GM12878 (cell line): ENCODE measurements around the gene CDH20. TPM values are rescaled to one million over a fixed set of nuclear protein-coding genes. Genes with fewer than 3 reads are reported as not detected.

ENCODE experiments used
- ATAC-seq: fragments of 200-7000 bp; cut with Tn5 transposase; 3 replicates; pipeline ENCODE4 v1.9.1; 2020; ENCODE audit warnings: mild to moderate bottlenecking, moderate library complexity
- BruUV-seq: library from RNA; stranded (reverse); fragments of 400-500 nt; replicated peaks from 2 replicates; lab custom pipeline; 2021; lab: Mats Ljungman, UMichigan
- CTCF ChIA-PET: fragments of 300-600 bp; sonication (Branson Sonifier 250); formaldehyde crosslinking; extraction: SDS; loops from one replicate; lab custom pipeline; 2021; ENCODE audit warnings: inconsistent platforms; lab: Yijun Ruan, JAX
- POLR2A ChIA-PET: fragments of 350-600 bp; formaldehyde crosslinking; extraction: SDS; loops from one replicate; lab custom pipeline; 2021; ENCODE audit warnings: inconsistent platforms; lab: Charles Lee
- RAD21 ChIA-PET: fragments of 300-600 bp; sonication (Branson Sonifier 250); formaldehyde crosslinking; loops from one replicate; lab custom pipeline; 2023; ENCODE audit warnings: antibody characterized with exemption; ENCODE audit not compliant: unreplicated experiment; lab: Charles Lee
- SMC1A ChIA-PET: fragments of 300-600 bp; sonication (Branson Sonifier 250); formaldehyde crosslinking; loops from one replicate; lab custom pipeline; 2023; ENCODE audit not compliant: unreplicated experiment, uncharacterized antibody; lab: Charles Lee
- DNase-seq: peaks from one replicate; pipeline ENCODE4 v3.0.0-alpha.2; 2011; ENCODE audit warnings: low read depth, low spot score
- FAIRE-seq: peaks from 3 replicates; lab custom pipeline; 2011; peaks lifted over from hg19 to GRCh38; lab: Jason Lieb, UNC
- H2AFZ ChIP-seq: 2 replicates; pipeline ENCODE4 v1.6.0; 2011; ENCODE audit warnings: low read depth, low read length, control low read depth; ENCODE audit not compliant: control insufficient read depth
- H3K27ac ChIP-seq: 2 replicates; pipeline ENCODE4 v1.5.1; 2011; ENCODE audit warnings: control low read depth; ENCODE audit not compliant: control insufficient read depth, insufficient read depth
- H3K27me3 ChIP-seq, 2 experiments: replicated peaks in 1 of 2; 2 replicates each; pipeline versions ENCODE4 v1.6.0 to v1.6.1; 2011; ENCODE audit warnings: low read length in 1 of 2; ENCODE audit not compliant: control insufficient read depth in 2 of 2, insufficient read depth in 2 of 2
- H3K36me3 ChIP-seq, 2 experiments: 2 replicates each; pipeline ENCODE4 v1.5.1; 2011; ENCODE audit warnings: low read length in 1 of 2; ENCODE audit not compliant: control insufficient read depth in 2 of 2, insufficient read depth in 2 of 2
- H3K4me1 ChIP-seq: 2 replicates; pipeline ENCODE4 v1.6.1; 2011; ENCODE audit warnings: mild to moderate bottlenecking, low read length, moderate library complexity, mixed read lengths; ENCODE audit not compliant: control insufficient read depth, insufficient read depth
- H3K4me2 ChIP-seq: 2 replicates; pipeline ENCODE4 v1.6.0; 2011; ENCODE audit warnings: control low read depth; ENCODE audit not compliant: control insufficient read depth, insufficient read depth
- H3K4me3 ChIP-seq: fragments of 200-600 bp; sonication (generic); 2 replicates; pipeline ENCODE4 v1.5.1; 2016
- H3K79me2 ChIP-seq: 2 replicates; pipeline ENCODE4 v1.6.0; 2011; ENCODE audit warnings: low read length; ENCODE audit not compliant: control insufficient read depth, insufficient read depth
- H3K9ac ChIP-seq: 2 replicates; pipeline ENCODE4 v1.8.0; 2011; ENCODE audit warnings: low read length, control low read depth, mixed read lengths; ENCODE audit not compliant: control insufficient read depth, insufficient read depth
- H3K9me3 ChIP-seq: replicated peaks from 3 replicates; pipeline ENCODE4 v1.5.1; 2011; ENCODE audit warnings: mild to moderate bottlenecking, low read length; ENCODE audit not compliant: control insufficient read depth, insufficient read depth
- H4K20me1 ChIP-seq: 2 replicates; pipeline ENCODE4 v1.6.0; 2011; ENCODE audit not compliant: control insufficient read depth, insufficient read depth
- ATF7 ChIP-seq: fragments of 450-650 bp; IDR thresholded peaks from 2 replicates; pipeline ENCODE4 v1.6.1; 2016; ENCODE audit warnings: low read depth, mild to moderate bottlenecking
- KAT2A ChIP-seq: conservative IDR thresholded peaks from 2 replicates; pipeline ENCODE4 v1.6.1; 2011; ENCODE audit warnings: low read depth, low read length; ENCODE audit not compliant: control insufficient read depth
- NRF1 ChIP-seq: conservative IDR thresholded peaks from 2 replicates; pipeline ENCODE4 v1.6.1; 2011; ENCODE audit warnings: mild to moderate bottlenecking, low read depth, low read length, improper control_type of control experiment
- SUPT20H ChIP-seq: IDR thresholded peaks from 2 replicates; pipeline ENCODE4 v1.6.1; 2011; ENCODE audit warnings: low read depth, mild to moderate bottlenecking, low read length, moderate library complexity, borderline replicate concordance; ENCODE audit not compliant: control insufficient read depth
- ZNF217 ChIP-seq: fragments of 450-650 bp; IDR thresholded peaks from 2 replicates; pipeline ENCODE4 v1.6.1; 2017; ENCODE audit warnings: antibody characterized with exemption, mild to moderate bottlenecking
- WGBS: methylation state at CpG from one replicate; pipeline ENCODE4 v1.1.6; 2016; ENCODE audit warnings: low lambda C conversion rate; ENCODE audit not compliant: insufficient replicate concordance, insufficient coverage; ENCODE audit errors: missing lambda C conversion rate; 5-methylcytosine and 5-hydroxymethylcytosine counted together
- in situ Hi-C: fragments of 300-500 bp; cut with MboI; formaldehyde crosslinking; loops from 9 replicates; pipeline ENCODE4 v1.14.3; 2018; ENCODE audit warnings: mixed read lengths
- intact Hi-C: fragments of 100-400 bp; cut with micrococcal nuclease; formaldehyde crosslinking; loops from one replicate; pipeline ENCODE4 v1.14.2; 2022; ENCODE audit not compliant: unreplicated experiment
- polyA plus RNA-seq, 11 experiments: library from polyadenylated mRNA; depleted of rRNA in 4 of 11; unstranded in 6 of 11; stranded (reverse) in 5 of 11; fragments of >200 nt; fragmentation: Nextera tagmentation in 4 of 11; fragmentation: Illumina TruSeq in 1 of 11; extraction: Ambion mirVana in 4 of 11; extraction: Trizol in 1 of 11; gene quantifications; 1 replicate in 1 of 11; 2 replicates in 10 of 11; pipeline versions ENCODE4 v1.2.1 to v1.2.3, GENCODE V29; 2011 to 2016; ENCODE audit warnings: inconsistent platforms in 2 of 11, missing spikeins in 2 of 11, low read depth in 1 of 11
- total RNA-seq, 4 experiments: library from RNA; depleted of rRNA in 3 of 4; stranded (reverse); fragments of >200 nt in 3 of 4; fragmentation: Illumina TruSeq in 1 of 4; extraction: Trizol in 1 of 4; gene quantifications; 2 replicates each; pipeline versions ENCODE4 v1.2.1 to v1.2.3, GENCODE V29; 2013 to 2021
- TF ChIP-seq, protein P1 (sequence below): fragments of 450-650 bp; formaldehyde crosslinking; IDR thresholded peaks from 2 replicates; pipeline ENCODE4 v1.5.0; 2022; ENCODE audit warnings: mild to moderate bottlenecking, missing genetic modification characterization
- TF ChIP-seq, protein P2 (sequence below): fragments of 450-650 bp; IDR thresholded peaks from 2 replicates; pipeline ENCODE4 v1.6.1; 2016; ENCODE audit warnings: mild to moderate bottlenecking
- TF ChIP-seq, protein P3 (sequence below): fragments of 450-650 bp; IDR thresholded peaks from 2 replicates; pipeline ENCODE4 v1.6.1; 2017; ENCODE audit warnings: antibody characterized with exemption, mild to moderate bottlenecking, moderate library complexity

The CDH20 gene
- total and polyA plus RNA-seq, 10 of the 15 experiments (the other 5 are each of a cell fraction or from before 2014, with no cell fraction given): not detected

DNA sequence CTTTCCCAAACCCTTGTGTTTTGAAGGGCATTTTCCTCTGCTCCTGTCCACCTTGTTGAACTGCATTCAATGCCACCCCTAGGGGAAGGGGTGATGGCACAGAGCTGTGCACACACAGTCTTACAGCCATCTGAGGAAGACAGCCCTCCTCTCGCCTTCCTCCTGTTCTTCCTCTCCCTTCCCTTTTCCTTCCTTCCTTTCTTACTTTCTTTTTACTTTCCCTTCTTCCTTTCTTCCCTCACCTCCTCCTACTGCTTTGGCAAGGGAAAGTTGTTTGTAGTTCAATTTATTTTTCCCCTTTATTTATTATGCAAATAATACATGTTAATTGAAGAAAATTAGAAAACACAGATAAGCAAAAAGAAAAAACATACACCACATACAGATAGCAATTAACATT, 99.4 kb downstream of the CDH20 start:
- ChIA-PET RAD21 (no interaction called here), CTCF (no interaction called here), SMC1A (no interaction called here), POLR2A (no interaction called here)
- TF ChIP-seq NRF1: no peak
- TF ChIP-seq, protein P1, sequence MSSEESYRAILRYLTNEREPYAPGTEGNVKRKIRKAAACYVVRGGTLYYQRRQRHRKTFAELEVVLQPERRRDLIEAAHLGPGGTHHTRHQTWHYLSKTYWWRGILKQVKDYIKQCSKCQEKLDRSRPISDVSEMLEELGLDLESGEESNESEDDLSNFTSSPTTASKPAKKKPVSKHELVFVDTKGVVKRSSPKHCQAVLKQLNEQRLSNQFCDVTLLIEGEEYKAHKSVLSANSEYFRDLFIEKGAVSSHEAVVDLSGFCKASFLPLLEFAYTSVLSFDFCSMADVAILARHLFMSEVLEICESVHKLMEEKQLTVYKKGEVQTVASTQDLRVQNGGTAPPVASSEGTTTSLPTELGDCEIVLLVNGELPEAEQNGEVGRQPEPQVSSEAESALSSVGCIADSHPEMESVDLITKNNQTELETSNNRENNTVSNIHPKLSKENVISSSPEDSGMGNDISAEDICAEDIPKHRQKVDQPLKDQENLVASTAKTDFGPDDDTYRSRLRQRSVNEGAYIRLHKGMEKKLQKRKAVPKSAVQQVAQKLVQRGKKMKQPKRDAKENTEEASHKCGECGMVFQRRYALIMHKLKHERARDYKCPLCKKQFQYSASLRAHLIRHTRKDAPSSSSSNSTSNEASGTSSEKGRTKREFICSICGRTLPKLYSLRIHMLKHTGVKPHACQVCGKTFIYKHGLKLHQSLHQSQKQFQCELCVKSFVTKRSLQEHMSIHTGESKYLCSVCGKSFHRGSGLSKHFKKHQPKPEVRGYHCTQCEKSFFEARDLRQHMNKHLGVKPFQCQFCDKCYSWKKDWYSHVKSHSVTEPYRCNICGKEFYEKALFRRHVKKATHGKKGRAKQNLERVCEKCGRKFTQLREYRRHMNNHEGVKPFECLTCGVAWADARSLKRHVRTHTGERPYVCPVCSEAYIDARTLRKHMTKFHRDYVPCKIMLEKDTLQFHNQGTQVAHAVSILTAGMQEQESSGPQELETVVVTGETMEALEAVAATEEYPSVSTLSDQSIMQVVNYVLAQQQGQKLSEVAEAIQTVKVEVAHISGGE (CRISPR knock-in tag): no peak
- TF ChIP-seq, protein P2, sequence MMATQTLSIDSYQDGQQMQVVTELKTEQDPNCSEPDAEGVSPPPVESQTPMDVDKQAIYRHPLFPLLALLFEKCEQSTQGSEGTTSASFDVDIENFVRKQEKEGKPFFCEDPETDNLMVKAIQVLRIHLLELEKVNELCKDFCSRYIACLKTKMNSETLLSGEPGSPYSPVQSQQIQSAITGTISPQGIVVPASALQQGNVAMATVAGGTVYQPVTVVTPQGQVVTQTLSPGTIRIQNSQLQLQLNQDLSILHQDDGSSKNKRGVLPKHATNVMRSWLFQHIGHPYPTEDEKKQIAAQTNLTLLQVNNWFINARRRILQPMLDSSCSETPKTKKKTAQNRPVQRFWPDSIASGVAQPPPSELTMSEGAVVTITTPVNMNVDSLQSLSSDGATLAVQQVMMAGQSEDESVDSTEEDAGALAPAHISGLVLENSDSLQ: no peak
- no peak for TF ChIP-seq SUPT20H
- no peak for TF ChIP-seq ATF7
- no peak for TF ChIP-seq ZNF217
- TF ChIP-seq, protein P3, sequence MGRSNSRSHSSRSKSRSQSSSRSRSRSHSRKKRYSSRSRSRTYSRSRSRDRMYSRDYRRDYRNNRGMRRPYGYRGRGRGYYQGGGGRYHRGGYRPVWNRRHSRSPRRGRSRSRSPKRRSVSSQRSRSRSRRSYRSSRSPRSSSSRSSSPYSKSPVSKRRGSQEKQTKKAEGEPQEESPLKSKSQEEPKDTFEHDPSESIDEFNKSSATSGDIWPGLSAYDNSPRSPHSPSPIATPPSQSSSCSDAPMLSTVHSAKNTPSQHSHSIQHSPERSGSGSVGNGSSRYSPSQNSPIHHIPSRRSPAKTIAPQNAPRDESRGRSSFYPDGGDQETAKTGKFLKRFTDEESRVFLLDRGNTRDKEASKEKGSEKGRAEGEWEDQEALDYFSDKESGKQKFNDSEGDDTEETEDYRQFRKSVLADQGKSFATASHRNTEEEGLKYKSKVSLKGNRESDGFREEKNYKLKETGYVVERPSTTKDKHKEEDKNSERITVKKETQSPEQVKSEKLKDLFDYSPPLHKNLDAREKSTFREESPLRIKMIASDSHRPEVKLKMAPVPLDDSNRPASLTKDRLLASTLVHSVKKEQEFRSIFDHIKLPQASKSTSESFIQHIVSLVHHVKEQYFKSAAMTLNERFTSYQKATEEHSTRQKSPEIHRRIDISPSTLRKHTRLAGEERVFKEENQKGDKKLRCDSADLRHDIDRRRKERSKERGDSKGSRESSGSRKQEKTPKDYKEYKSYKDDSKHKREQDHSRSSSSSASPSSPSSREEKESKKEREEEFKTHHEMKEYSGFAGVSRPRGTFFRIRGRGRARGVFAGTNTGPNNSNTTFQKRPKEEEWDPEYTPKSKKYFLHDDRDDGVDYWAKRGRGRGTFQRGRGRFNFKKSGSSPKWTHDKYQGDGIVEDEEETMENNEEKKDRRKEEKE: no peak
- no peak for TF ChIP-seq KAT2A
- Histone ChIP-seq H3K9ac (no peak overlapping the region), H2AFZ (no peak overlapping the region), H3K79me2 (no peaks in the 10 kb centered on the region), H3K4me1 (no peaks in the 10 kb centered on the region), H3K4me3 (no peak overlapping the region), H3K36me3 (no peaks in the 10 kb centered on the region), H3K9me3 (no peaks in the 10 kb centered on the region), H3K4me2 (no peak overlapping the region), H4K20me1 (no peaks in the 10 kb centered on the region), H3K27me3 (no peaks in the 10 kb centered on the region), H3K27ac (no peak overlapping the region)
- WGBS: 0% methylated on average over 1 of the region's 1 CpG
- FAIRE-seq: no peak
- BruUV-seq: no TSS peak
- no peak for ATAC-seq
- intact Hi-C loops (no loop called here), in situ Hi-C loops (no loop called here)
- DNase-seq: no peak
